Activated CD4-positive, alpha-beta T cell treated with anti-CD3 and anti-CD28 coated beads, Interleukin-2, amount 50 U/mL, for 16 hours (primary cell): ENCODE data around the gene STK40.

Experiments
- DNase-seq: peaks from one replicate; pipeline ENCODE4 v3.0.0-alpha.2; 2020

The STK40 gene

DNA sequence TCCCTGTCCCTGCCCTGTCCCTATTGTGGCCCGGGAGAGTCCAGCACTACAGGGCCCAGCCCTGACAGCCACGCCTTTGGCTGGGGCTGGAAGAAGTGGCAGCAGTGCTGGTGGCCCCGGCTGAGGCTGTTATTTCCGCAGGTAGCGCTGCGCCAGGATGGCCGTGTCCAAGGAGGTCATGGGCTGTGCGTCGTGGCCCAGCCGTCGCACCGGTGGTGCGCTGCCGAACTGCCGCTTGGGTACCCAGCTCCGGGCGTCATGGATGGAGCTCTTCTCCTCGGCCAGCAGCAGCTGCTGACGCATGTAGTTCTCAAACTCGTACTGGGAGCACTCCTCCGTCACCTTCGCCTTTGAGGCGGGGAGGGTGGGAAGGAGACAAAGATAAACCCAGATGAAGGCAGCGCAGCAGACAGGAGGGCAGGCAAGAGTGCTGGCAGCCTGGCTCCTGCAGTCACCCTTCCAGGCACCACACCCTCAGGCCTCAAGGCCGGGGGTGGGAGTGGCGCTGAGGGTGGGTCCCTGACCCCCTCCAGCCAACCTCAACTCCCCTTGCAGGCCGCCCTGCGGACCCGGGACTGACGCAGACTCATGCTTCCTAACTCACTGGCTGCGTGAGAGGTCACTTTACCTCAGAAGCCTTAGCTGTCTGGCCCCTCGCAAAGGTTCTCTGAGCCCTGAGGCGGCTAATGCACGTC lies 44.0 kb downstream of the STK40 start:
- DNase-seq, result no peak

DNA sequence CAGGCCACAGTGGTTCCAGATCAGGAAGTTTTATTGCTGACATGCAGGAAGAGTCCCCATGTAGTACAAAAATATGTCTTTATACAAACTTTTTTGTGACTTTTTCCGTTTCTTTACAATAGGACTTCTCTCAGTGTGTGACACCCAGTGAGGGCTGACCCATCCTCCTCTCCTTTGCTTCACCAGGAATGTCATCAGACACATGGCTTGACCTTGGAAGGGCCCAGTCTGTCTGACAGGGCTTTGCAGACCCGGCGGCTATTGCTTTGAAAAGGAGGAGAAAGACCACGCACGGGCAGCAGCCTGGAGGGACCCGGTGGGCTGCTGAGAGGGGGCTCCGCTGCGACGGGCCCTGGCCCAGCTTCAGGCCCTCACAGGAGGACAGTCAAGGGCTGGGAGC lies 46.1 kb downstream of the STK40 start:
- DNase-seq, result no peak

DNA sequence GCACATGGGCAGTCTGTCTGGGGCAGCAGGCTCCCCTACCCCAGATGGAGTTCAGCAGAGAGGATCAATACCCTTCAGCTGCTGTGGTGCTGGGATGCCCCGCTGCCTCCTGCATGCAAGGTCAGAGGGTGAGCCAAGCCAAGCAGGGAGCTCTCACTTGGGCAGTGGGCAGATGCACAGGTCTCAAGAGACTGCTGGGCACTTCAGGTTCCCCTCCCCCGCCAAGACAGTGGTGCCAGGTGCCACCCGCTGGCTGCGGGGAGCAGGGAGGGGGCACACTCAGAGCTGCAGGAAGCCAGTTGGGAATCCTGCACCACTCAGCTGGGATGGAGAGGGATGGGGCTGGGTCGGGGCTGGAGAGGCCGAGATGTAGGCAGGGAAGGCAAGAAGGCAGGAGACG lies 46.5 kb downstream of the STK40 start:
- DNase-seq, result no peak

DNA sequence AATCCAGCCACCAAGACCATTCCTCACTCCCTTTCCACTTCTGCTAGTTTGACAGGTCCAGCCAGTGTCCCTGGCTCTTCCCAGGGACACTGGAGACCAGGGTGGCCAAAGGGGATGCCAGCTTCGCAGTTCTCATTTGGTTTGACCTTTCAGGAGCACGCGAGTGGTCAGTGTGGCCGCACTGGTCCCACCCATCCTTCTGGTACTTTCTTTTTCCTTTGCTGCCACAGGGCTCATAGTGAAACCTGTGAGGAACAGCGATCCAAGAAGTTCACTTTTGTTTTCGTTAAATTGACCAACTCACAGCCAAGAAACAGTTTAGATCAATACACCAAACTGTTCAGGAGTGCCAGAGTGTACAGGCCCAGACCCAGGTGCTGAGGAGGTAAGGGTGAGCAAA lies 47.9 kb downstream of the STK40 start:
- no peak for DNase-seq

DNA sequence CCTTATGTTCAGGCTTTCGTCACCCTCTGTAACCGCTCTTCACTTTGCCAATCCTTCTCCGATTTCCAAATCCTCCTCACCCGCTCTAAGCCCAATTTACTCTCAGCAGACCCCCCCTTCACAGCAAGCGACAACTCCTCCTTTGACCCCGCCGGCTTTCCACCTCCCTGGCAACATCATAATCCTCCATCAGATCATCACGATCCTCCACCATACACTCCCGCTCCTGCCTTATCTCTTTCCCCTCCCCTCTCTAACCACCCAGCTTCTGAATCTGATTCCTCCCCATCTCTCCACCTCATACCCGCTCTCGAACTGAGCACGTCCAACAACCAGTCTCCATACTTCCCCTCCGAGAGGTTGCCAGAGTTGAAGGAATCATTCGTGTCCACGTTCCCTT lies 54.8 kb downstream of the STK40 start:
- no peak for DNase-seq

DNA sequence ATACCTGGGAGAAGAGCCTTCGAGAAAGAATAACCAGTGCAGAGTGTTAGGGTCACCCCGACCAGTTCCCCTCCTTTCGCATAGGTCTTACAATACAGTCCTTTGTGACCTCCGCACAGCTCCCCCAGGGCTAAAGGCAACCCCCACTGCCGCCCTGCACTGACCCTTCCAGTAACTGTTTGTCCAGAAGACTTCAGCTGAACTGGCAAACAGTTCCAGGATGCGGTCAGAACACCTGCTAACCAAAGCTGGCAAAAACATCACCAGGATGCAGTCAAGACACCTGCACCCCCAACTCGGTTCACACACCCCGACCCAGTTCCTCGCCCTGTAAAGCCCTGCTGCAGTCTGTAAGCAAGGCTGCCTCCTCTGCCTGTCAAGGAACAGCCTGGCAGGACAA lies 55.9 kb downstream of the STK40 start:
- no peak for DNase-seq

DNA sequence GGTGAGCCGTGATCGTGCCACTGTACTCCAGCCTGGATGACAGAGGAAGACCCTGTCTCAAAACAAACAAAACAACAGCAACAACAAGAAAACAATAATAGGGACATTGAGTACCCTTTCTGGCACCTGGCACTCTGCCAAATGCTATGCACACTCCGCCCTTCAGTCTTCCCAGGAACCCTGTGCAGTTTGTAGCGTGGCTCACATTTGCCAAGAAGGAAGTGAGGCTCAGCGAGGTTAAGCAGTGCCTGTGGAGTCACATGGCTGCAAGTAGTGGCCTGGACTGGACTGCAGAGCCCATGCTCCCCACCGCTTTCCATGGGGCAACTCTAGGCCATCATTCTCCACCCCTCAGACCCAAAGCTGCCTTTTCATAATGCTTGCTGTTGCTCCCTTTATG lies 57.0 kb downstream of the STK40 start:
- no peak for DNase-seq

DNA sequence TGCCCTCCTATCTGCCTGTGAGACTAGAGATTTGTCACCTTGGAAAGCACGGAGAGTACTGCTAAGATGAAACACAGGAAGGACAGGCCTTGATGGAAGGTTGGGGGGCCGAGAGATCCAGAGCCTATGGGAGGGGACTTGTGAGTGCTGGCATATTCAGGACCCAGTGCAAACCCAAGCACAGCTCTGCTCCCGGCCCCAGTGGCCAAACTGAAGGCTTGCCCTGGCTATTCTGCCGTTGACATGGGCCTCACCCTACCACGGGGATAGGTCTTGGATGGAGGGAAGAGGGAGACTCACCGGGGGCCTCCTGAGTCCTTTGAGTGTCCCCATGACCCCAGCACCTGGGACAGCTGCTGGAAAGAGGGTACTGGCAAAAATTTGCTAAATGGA lies 57.6 kb downstream of the STK40 start:
- DNase-seq, result no peak

DNA sequence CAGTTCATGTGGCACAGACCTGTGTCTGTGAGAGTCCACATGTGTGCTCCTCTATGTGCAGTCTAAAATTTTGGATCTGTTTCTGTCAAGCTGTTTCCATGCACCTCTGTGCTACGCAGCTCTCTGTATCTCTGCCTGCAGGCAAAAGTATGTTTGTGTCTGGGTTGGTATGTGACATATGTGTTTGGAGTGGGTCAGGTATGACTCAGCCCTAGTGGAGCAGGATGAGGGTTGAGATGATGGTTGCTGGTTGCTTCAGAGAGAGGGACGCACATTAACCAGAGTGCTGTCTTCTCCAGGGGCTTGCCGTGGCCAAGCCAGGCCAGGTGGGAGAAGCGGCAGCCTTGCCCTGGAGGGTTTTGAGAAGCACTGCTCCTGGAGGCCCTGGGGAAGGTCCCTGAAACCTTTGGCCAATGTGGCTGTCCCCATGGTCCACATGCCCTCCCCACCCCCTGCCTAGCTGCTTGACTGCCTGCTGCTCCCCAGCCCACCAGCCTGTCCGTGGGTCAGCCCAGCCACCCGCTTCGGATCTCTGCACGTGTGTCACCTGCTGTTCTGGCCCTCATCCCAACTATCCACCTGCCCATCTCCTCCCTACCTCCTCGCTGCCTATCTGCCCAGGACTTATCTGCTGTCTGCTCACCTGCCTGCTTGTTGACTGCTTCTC lies 58.2 kb downstream of the STK40 start:
- DNase-seq, result no peak

DNA sequence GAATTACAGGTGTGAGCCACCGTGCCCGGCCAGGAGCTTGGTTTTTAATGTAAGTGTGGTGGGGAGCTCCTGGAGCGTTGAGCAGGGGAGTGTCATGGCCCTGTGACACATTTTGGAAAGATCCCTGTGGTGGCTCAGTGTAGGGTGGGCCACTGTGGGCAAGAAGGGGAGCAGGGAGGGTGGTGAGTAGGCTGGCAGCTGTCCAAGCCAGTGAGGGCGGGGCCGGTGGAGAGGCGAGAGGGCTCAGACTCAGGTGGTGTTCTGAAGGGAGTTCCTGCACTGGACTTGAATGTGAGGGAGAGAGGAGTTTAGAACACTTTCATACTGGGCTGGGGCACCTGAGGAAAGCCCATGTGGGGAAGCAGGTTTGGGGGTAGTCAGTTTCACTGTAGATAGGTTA lies 59.2 kb downstream of the STK40 start:
- no peak for DNase-seq

DNA sequence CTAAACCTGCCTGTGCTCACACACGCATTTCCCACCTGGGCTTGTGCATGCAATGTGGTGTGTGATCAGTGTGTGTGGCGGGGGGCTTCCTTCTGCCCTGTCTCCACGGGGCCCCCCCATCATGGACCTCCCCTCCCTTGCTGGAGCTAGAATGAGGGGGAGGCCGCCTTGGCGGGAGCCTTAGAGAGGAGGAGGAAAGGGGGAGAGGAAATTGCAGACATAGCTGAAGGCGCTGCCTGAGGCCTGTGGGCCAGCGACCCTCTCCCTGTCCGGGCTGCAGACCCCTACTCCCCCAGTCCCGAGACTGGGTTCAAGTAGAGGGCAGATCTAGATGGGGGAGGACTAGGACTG lies 61.4 kb downstream of the STK40 start:
- DNase-seq, result no peak

DNA sequence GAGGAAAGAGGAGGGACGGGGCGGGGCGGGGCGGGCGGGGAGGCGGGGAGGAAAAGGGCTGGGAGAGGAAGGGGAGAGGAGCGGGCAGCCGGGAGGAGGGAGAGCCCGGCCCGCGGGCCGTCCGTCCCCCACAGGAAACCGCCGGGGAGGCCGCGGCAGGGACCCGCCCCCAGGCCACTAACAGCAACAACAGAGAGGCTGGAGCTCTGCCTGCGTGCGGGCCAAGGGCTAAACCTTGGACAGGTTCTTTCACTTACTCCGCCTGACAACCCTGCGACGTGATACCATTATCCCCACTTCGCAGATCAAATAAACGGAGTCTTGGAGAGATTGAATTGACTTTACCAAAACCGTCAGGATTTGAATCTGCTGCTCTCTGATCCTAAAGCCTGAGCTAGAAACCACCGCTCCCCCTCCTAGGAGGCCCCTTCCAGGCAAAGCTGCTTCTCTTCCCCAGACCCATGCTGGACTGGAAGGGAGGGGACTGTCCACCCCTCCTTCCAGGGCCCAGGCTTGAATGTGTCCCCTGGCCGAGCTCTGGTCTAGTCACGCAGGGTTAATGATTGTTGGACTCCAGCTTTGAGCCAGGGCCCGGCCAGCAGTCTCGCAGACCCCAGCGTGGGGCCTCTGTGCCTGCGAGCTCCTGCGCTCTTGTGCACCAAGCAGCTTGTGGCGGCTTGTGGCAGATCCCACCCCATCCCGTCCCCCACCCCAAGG lies 61.9 kb downstream of the STK40 start, which contains the start of gene EVA1B:
Gene EVA1B, minus strand, starts transcription at position 10 of the 717 bp plus-strand sequence. CDS start 608 bp downstream, outside the sequence.
- DNase-seq, result peak; percentile 60

DNA sequence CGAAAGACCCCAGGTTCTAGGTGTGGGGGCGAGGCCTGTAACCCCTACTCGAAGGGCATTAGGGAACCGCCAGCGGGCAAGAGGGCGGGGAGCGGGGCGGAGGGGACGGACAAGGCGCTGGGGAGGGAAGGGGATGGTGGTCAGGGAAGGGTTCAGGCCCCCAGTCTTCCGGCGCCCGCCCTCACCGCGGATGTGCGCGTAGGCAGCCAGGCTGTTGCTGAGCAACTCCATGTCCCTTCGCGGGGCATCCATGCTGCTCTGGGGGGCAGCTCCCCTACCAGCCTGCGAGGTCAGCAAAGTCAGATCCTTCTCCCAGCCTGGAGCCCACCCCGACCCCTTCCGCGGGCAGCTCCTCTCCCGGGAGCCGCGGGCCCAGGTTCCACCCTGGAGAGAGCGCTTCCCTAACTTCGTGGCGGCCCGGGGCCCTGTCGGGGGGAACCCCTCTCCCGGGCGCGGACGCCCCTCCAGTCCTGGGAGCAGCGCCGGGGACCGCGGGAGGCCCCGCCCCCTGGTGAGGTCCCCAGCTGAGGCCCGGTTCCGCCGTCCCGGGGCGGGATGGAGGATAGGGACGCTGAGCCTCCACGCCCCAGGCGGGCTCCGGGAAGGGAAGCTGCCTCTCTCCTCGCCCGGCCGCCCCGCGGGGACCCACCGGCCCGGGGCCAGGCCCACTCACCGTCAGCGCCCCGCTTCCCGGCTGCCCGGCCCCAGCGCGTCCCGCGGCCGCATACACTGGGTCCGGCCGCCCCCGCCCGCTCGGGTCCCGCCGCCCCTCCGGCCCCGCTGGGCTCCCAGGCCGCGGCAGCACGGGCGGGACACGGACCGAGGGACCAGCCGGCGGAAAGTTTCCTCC lies 62.7 kb downstream of the STK40 start:
- no peak for DNase-seq

DNA sequence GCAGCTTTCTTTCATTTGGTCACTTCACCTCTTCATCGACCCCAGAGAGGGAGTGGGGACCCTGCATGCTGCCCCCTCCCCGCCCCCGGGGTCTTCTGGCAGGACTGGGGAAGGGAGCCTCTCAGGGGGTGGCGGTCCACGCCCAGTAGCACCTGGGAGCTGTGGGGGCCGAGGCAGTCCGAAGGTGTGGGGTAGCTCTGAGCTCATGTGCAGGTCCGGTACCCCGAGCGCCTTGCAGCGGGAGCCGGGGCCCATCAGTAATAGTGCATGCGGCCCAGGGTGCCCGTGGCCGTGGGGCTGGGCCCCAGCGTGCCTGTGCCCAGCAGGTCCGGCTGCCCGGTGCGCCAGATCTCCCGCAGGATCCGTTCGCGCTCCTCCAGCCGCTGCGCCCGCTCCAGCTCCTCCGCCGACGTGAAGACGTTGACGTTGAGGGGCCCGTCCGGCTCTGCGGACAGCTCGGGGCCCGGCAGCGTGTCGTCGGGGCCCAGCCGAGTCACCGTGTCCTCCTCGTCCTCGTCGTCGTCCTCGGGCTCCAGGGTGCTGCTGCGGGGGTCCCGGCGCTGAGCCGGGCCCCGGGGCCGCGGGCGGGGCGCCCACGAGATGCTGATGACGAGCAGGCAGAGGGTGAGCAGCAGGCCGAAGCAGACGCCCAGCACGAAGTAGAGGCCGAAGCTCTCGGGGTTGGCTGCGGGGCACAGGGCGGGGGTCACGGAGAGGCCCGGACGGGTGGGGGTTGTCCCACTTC lies 63.5 kb downstream of the STK40 start:
- DNase-seq, result no peak

DNA sequence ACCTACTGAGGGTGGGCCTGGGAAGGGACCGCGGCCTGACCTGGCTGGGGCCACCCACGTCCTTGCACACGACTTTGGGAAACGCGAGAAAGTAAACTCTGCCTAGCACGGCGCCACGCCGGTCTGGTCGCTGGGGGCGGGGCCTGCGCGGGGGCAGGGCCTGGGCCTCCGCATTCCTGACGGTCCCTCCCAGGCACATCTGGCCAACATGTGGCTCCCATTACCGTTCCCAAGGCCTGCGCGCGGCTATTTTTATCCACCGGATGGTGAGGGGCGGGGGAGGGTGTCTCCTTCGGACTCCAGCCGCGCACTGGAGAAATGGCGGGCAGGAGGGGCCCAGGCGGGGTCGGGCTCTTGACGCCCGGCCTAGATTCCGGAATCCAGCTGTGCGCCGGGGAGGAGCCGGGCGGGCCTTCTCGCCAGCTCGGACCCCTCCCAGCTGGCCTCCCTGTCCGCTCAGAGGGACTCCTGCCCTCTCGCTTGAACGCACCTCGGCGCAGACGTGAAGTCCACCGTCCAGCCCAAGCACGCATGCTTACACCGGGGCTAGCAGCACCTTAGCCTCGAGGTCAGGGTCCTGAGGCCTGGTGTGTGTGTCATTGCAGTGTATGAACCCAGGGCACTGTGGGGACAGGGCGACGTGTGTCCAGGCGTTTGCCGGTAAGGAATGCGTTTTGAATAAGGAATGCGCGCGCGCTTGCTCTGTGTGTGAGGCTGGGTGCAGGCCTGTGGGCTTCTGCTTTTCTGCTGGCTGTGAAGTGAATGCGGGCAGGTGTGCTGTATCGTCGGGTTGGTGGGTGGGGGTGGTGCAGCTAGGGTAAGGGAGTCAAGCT lies 64.4 kb downstream of the STK40 start:
- DNase-seq, result no peak

DNA sequence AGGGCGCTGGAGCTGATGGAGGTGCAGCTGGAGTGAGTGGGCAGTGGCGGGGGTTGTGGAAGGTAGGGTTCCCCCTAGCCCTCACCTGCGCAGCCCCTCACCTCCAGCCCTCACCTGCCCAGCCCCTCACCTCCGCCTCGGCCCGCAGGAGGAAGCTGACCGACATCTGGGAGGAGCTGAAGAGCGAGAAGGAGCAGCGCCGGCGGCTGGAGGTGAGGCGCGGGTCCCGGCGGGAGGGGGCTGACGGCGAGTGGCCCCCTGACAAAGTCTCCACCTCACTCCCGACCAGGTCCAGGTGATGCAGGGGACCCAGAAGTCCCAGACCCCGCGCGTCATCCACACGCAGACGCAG lies 65.0 kb downstream of the STK40 start:
- DNase-seq, result no peak

DNA sequence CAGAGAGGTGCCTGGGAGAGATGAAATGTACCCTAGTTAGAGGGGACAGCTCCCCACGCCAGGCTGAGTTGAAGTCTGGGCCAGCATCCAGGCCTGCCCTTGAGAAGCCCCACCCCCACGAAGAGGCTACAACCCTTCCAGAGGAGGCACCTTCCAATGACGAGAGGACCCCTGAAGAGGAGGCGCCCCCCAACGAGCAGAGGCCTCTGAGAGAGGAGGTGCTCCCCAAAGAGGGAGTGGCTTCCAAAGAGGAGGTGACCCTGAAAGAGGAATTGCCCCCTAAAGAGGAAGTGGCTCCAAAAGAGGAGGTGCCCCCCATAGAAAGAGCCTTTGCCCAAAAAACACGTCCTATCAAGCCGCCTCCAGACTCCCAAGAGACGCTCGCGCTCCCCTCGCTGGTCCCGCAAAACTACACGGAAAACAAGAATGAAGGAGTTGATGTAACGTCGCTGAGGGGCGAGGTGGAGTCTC lies 65.4 kb downstream of the STK40 start:
- DNase-seq, result no peak

DNA sequence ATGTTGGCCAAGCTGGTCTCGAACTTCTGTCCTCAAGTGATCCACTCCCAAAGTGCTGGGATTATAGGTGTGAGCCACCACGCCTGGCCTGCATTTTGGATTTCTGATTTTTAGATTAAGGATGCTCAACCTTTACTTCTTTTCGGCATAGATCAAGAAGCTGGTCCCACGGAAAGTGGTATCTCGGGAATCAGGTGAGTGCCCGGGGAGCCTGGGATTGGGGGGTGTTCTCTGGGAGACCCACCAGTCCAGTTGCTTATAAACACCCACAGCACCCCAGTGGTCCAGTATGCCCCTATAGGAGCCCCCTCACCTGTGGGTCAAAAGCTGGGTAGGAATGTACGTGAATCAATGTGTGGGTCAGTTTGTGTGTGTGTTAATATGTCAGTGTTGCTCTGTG lies 76.3 kb downstream of the STK40 start:
- DNase-seq, result no peak

DNA sequence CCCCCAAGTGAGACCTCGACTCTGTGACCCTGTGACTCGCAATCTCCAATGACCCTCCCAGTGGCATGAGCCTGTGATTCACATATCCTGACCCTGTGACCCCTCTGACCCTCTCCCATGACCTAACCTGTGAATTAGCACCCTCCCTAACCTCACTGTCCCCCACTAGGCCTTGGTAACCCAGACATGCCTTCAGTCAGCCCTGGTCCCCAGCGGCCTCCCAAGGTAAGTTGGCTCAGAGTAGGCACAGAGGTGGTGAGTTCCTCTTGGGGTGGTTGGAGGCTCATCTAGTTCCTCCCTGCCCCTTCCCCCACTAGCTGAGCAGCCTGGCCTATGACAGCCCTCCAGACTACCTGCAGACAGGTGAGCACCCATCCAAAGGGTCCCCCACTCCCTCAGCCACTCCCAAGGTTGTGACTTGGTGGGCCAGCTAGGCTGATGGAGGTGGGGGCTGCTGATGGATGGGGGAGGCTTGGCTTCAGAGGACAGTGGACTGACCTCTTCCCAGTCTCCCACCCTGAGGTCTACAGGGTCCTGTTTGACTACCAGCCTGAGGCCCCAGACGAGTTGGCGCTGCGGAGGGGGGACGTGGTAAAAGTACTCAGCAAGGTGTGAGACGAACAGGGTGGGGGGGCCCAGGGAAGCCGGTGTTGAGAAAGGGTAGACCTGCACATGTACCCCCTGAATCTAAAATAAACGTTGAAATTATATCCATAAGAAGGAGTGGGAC lies 78.0 kb downstream of the STK40 start:
- no peak for DNase-seq

DNA sequence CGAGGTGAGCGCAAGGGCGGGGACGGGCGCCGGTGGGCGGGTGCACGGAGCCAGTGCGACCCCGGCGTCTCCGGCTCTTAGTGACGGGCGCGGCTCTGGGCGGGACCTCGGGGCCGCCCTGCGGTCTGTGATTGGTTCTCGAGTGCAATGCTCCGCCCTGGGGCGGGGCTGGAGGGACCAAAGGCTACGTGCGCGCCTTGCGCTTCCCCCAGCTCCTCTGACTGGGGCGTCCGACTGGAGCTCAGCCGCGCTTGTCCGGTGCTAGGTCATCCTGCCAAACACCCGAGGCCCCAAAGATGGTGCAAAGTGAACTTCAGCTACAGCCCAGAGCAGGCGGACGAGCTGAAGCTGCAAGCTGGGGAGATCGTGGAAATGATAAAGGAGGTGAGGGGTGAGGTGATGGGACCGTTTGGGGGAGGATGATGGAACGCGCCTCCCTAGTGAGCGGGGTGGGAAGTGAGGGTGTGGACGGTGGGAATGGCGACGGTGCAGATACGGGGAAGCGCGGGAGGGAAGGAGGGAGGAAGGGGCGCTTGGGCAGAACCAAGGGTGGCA lies 78.7 kb downstream of the STK40 start:
- peak; percentile 96 for DNase-seq
